Activated T-cell treated with anti-CD3 and anti-CD28 coated beads for 48 hours (primary cell): Measurements from ENCODE around the gene DNAAF8.
"Not testable (repeated sequence)": the region's sequence is repeated elsewhere in the genome, so short reads cannot be mapped to it uniquely, and the experiment has no call there.

Source experiments
- DNase-seq: peaks from one replicate; pipeline ENCODE4 v3.0.0-alpha.2; 2020; ENCODE audit warnings: low read depth

Gene DNAAF8

GRCh38 chr16:4724661-4725270 is 9.6 kb upstream of the DNAAF8 start:
- DNase-seq, result no peak

DNA sequence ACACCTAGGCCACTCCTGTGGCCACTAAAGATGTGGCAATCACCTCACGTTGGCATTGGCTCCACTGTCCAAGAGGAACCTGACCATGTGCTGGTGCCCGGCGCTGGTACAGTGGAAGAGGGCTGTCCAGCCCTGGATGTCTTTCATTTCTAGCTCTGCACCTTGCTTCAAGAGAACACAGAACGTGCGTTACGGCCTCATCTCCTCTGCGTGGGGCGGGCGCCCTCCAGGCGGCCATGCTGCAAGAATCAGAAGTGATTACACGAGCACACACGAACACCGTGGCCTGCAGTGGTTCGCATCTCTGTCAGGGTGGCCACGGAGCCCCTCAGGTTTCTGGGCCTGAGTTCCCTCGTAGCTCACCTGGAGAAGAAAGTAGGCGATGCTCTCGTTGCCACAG is 7.7 kb upstream of the DNAAF8 start:
- DNase-seq, result no peak

DNA sequence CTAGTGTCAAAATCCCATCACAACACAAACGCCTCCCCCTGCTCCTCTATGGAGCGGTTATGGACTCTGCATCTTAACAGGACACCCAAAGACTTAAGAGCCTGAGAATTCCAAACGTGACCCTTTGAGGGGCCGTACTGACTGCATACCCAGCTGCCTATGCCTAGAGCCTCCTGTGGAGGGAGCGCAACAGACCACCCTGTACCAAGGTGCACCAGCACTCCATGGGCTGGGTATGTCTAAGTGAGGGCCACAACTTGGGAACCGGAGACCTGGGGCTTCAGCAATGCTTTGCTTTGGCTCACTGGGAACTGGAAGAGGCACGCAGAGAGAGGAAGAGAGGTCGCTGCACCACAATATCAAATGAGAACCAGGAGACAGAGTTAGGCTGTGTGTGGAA is 5.7 kb upstream of the DNAAF8 start:
- DNase-seq, result no peak

GRCh38 chr16:4729876-4730275 is 4.5 kb upstream of the DNAAF8 start:
- no peak for DNase-seq

- DNase-seq, result no peak
These were observed 1.1 kb upstream of the DNAAF8 start for GRCh38 chr16:4733211-4733742.

GRCh38 chr16:4733747-4734062 is 632 bp upstream of the DNAAF8 start:
- no peak for DNase-seq

DNA sequence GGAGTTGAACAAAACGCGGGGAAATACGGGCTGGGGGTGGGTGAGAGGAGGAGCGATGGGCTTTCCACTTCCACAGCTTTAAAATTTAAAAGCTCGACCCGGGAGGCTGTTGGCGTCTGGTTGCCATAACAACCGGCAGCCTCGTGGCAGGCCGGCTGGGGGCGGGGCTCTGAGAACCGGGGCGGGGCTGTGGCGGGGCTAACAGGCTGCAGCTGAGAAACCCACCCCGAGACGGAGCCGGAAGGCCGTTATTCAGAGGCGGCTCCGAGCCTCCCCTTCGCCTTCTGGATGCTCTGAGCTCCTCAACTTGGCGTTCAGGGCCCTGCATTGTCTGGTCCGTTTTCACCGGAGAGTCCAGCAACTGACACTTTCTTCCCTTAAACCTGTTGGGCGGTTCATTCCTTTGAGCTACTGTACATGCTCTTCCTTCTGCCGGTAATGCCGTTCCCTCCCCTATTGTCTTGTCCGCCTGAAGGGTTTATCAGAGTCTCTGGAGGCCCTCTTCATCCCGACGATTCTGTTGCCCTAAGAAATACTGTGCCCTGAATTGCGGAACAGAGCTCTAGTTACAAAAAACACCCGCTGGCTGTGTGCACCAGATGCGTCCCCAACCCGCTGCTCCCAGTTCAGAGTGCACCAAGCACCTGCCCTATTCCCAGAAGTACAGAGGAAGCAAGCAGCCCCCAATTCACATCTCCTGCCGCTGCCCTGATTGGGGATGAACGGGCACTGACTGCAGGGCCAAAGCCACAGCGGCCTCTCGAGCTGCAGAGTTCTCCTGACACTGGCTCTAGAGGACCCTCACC is 596 bp downstream of the DNAAF8 start:
- peak; percentile 91 for DNase-seq

GRCh38 chr16:4736546-4736945 is 2.2 kb downstream of the DNAAF8 start:
- DNase-seq, result no peak

- DNase-seq, result no peak
These were observed 3.2 kb downstream of the DNAAF8 start for GRCh38 chr16:4737545-4737944.

DNA sequence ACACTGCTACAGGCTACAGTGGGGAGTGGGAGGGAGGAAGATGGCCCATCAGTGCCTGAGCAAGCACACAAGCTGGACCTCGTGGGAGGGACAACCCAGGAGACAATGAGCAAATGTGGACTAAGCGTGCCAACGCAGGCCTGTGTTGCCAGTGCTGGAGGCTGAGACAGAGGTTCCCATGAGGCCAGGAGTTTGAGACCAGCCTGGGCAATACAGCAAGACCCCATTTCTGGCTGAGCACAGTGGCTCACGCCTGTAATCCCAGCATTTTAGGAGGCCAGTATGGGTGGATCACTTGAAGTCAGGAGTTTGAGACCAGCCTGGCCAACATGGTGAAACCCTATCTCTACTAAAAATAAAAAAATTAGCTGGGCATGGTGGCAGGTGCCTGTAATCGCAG is 4.0 kb downstream of the DNAAF8 start:
- DNase-seq, result not testable (repeated sequence)

DNA sequence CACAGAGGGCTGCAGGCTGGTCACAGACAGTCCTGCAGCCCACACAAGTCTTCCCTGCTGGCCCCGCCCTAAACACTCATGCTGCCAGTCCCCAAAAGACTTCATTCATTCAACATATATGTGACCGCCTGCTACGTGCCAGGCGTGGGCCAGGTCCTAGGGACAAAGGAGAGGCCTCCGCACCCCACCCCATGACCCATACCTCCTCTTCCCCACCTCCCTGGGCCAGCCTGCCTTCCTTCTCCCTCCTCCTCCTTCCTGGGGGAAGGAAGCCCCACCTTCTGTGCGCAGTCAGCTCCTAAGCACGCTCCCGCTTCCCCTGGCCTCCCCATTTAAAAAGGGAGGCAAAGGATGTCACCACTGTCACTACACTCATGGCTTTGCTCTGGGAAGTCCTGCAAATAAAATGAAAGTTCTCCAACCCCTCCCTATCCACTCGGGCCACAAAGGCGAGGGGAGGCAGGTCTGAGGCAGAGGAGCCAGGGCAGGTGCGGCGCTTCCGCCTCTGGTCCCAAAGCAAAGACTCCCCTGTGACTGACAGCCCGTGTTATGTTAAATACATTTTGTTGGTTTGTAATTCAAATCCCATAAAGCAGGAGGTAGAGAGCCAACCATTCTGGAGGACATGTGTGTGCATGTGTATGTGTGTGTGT is 9.0 kb downstream of the DNAAF8 start:
- no peak for DNase-seq

- DNase-seq, result no peak
These were observed 10.4 kb downstream of the DNAAF8 start for GRCh38 chr16:4744555-4745273.

DNA sequence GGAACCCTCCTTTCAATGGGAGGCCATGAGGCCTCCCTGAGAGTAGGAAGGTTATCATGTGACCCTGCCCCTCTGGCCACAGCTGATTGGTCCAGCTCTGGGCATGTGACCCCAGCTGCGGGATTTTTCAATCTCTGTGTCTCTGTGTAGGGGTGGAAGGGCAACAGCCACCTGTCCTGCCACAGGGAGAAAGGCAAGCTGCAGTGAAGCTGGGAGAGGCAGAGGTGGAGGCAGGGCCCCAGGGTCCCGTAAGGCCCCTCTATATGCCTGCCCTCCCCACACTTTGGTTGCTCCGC is 10.9 kb downstream of the DNAAF8 start:
- DNase-seq, result no peak

- no peak for DNase-seq
These were observed 11.9 kb downstream of the DNAAF8 start for GRCh38 chr16:4746215-4746614.

- DNase-seq, result no peak
These were observed 12.7 kb downstream of the DNAAF8 start for GRCh38 chr16:4746991-4747574.

DNA sequence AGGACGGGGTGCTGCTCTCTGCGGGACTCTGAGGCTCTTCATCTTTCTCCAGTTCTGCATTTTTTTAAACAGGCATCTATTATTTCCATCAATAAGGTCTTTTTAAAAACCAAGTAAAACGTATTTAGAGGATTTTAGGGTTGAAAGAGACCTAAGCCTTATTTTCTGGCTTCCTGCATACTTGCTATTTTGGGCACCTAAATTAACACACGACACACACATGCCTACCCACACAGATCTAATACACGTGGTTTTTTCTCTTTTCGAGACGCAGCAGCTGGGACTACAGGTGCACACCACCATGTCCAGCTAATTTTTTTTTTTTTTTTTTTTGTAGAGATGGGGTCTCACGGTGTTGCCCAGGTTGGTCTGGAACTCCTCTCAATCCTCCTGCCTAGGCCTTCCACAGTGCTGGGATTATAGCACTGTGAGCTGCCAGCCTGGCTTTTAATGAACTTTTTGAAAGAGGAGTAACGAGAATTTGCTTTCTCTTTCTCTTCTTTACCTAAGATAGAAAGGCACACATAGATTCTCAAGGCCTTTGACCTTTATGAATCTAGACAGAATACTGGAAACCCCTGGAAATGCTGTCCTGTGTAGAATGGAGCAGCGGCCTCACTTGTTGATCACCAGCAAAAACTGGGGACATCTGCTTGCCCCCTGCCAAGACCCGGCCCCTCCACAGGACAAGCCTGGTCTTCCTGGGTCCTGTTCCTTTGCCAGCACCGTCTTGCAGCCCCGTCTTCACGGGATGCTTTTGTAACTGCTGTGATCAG is 13.8 kb downstream of the DNAAF8 start:
- no peak for DNase-seq

GRCh38 chr16:4748682-4749411 is 14.5 kb downstream of the DNAAF8 start:
- no peak for DNase-seq

DNA sequence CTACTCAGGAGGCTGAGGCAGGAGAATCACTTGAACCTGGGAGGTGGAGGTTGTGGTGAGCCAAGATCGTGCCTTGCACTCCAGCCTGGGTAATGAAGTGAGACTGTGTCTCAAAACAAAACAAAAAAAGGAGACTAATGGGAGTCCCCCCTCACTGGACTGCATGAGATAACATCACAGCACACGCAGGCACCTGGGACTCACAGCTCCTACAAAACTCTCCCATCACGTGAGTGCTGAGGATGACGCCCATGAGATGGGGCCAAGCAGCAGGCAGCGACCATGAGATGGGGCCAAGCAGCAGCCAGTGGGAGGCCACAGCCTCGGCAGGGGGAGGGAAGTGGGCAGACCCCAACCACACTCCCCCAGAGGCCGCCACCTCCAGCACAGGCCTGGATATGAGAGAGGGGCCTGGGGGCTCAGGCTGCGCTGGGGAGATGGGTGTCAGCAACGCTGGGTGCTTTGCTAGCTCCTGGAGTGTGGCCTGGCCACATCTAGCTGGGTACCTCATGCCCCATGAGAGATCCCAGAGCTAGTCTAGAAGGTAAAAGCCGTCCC is 15.4 kb downstream of the DNAAF8 start:
- DNase-seq, result no peak

GRCh38 chr16:4750896-4751295 is 16.6 kb downstream of the DNAAF8 start:
- no peak for DNase-seq

DNA sequence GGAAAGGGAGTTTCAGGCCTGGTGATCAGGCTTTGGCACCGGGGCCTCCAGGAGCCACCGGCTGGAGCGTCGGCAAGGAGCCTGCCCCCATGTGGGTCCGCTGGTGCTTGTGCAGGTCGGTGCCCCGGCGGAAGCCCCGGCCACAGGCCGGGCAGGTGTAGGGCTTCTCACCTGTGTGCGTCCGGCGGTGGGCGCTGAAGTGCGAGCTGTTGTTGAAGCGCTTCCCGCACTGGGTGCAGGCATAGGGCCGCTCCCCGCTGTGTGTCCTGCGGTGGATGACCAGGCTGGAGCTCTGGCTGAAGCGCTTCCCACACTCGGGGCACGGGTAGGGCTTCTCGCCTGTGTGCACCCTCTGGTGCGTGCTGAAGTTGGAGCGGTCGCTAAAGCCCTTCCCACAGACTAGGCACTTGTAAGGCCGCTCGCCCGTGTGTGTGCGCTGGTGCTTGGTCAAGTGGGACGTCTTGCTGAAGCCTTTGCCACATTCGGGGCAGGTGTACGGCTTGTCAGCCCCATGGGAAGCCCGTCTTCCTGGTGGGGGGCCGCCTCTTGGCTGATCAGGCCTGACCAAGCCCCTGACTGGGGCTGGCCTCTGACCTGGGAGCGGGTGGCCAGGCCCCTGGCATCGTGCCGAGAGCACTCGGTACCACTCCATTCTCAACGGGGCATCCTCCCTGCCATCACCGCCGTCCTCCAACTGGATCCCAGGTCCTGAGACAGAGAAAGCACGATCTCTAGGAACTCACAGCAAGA is 18.2 kb downstream of the DNAAF8 start:
- no peak for DNase-seq
